HG02943 (cell line): ENCODE results near the gene TPGS2.
"Not testable (repeated sequence)": the region's sequence is repeated elsewhere in the genome, so short reads cannot be mapped to it uniquely, and the experiment has no call there.

Experiments used
- ATAC-seq: cut with Tn5 transposase; IDR thresholded peaks from one replicate; pipeline ENCODE4 v1.9.1; 2021; ENCODE audit warnings: mild to moderate bottlenecking, low read depth, moderate library complexity; ENCODE audit not compliant: unreplicated experiment

The TPGS2 gene, protein sequence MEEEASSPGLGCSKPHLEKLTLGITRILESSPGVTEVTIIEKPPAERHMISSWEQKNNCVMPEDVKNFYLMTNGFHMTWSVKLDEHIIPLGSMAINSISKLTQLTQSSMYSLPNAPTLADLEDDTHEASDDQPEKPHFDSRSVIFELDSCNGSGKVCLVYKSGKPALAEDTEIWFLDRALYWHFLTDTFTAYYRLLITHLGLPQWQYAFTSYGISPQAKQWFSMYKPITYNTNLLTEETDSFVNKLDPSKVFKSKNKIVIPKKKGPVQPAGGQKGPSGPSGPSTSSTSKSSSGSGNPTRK

DNA sequence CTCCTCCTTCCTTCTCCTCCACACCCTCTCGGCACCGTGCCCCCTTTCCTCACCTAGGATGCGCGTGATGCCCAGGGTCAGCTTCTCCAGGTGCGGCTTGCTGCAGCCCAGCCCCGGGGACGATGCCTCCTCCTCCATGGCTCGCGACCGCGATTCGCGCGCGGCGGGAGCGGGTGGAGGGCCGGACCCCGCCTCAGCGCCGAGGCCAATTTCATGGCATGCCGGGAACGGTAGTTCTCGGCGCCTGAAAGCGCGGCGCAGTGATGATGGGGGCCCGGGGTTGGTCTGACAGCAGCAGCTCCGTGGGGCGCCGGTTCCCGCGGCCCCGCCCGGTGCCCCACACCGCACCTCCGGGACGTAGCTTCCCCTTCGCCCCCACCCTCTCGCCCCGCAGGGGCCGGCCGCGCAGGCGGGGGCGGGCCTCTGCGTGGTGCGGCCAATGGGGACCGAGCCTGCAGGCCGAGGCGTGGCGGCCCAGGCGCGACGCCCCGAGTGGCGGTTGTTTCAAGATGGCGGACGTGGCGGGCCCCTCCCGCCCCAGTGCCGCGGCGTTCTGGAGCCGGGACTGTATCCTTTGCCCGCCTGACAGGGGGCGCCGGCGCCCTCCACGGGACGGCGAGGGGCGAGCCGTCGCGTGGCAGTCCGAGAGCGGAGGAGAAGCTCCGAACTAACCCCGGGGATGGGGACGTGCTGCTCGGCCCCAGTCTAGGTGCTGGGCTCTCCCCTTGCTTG, at the start of gene TPGS2, which contains the start of gene KIAA1328:
TSS of gene TPGS2 (minus strand) at position 373 of the 732 bp plus-strand sequence. CDS start at position 138, 235 bp downstream.
TSS of gene KIAA1328 (plus strand) at position 498 of the 732 bp plus-strand sequence. CDS start at position 510, 12 bp downstream.
- ATAC-seq, result peak; percentile 93

DNA sequence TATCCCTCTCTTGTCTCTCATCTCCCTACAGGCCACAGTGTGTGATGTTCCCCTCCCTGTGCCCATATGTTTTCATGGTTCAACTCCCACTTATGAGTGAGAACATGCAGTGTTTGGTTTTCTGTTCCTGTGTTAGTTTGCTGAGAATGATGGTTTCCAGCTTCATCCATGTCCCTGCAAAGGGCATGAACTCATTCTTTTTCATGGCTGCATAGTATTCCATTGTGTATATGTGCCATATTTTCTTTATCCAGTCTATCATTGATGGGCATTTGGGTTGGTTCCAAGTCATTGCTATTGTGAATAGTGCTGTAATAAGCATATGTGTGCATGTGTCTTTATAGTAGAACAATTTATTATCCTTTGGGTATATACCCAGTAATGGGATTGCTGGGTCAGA, 45.0 kb upstream of the TPGS2 start:
- ATAC-seq, result not testable (repeated sequence)

DNA sequence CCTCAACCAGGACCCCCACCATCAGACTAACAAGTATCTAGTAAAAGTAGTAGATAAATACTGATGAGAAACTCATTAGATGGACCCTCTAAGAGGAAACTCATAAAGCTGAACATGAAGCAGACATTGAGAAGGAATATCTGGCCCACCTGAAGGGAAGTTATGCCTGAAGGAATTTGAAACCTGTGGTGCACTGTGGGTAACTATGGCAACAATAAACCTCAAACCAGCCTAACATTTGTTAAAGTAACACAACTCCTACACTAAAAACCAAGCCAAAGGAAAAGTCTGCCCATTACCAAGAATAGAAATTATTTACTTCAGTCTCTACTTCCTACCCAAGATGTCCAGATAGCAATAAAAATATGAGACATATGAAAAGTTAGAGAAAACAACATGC, 43.5 kb upstream of the TPGS2 start:
- no peak for ATAC-seq

DNA sequence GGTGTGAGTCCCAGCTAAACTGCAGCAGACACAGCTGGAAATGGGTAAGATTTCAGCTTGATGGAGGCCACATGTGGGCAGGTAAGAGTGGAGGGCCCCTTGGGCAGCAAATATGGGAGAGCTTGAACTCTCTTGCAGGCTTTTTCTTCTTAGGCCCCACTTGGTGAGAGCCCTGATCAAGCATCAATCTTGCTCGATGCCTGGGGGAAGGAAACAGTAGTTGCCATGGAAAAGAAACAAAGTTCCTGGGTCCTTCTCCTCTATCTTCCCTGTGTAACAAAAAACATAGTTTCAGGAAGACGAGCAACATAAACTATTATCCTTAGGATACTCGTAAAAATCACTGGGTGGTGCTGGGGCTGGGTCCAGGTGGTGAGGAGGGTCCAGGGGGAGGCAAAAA, 43.0 kb upstream of the TPGS2 start:
- ATAC-seq, result no peak

DNA sequence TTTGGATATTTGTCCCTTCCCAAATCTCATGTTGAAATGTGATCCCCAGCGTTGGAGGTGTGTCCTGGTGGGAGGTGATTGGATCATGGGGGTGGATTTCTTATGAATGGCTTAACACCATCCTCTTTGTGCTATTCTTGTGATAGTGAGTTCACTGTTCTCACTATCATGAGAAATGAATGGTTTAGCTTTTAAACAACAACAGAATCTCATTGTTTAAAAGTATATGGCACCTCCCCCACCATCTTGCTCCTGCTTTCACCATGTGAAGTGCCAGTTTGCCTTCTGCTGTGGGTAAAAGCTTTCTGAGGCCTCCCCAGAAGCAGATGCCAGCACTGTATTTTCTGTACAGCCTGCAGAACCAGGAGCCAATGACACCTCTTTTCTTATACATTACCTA, 38.3 kb upstream of the TPGS2 start:
- ATAC-seq, result no peak

DNA sequence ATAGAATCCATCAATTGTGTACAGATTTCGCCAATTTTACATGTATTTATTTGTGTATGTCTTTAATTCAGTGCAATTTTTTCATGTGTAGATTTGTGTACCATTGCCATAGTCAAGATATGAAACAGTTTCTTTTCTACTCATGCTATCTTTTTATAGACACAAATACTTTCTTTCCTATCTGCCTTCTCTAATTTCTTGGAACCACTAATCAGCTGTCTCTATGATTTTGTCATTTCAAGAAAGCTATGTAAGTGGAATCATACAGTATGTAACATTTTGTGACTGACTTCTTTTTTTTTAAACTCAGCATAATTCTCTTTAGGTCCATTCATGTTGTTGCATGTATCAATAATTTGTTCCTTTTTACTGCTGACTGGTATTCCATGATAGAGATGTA, 33.4 kb upstream of the TPGS2 start:
- no peak for ATAC-seq

DNA sequence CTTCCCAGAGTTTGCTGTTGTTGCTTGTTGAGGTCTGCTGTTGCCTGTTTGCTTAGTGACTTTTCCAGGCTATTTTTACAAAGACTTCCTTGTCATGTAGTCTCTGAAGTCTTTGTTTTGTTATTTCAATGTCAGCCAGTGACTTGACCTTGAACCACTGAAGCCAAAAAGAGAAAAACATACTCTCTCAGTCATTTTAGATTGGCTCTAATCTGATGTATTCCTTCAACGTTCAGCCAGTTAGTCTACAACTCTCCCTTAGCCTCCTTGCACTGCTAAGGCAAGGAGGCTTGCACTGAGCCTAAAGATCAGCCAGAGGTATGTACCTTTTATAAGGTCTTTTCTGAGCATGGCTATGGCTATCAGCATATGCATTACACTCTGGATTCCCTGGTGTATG, 28.0 kb upstream of the TPGS2 start:
- no peak for ATAC-seq

DNA sequence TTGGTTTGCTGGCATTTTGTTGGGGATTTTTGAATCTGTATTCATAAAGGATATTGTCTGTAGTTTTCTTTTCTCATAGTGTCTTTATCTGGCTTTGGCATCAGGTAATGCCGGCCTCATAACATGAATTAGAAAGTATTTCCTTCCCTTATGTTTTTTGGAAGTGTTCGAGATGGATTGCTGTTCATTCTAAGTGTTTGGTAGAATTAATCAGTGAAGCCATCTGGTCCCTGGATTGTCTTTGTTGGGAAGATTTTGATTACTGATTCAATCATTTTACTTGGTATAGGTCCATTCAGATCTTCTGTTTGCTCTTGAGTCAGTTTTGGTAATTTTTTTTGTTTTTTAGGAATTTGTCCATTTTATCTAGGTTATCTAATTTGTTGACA, 22.4 kb upstream of the TPGS2 start:
- ATAC-seq, result no peak

DNA sequence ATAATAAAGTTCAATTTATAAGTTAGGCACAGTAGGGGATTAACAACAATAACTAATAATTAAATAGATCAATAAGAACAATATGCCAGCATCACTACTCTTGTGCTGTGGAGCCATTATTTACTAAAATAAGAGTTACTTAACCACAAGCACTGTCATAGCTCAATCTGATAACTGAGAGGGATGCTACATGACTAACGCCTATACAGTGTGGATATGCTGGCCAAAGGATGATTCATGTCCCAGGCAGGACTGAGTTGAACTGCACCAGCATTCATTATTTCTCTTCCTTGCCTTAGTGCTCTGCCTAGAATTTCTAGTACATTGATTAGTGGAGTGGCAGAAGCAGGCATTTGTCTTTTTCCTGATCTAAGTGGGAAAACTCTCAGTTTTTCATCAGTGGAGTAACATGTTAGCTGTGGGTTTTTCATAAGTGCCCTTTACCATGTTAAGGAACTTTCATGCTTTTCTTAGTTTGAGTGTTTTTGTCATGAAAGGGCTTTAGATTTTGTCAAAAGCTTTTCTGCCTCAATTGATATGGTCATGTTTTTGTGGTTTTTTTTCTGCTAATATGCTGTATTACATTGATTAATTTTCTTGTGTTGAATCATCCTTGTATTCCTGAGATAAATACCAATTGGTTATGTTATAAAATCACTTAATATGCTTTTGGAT, 21.9 kb upstream of the TPGS2 start:
- no peak for ATAC-seq

DNA sequence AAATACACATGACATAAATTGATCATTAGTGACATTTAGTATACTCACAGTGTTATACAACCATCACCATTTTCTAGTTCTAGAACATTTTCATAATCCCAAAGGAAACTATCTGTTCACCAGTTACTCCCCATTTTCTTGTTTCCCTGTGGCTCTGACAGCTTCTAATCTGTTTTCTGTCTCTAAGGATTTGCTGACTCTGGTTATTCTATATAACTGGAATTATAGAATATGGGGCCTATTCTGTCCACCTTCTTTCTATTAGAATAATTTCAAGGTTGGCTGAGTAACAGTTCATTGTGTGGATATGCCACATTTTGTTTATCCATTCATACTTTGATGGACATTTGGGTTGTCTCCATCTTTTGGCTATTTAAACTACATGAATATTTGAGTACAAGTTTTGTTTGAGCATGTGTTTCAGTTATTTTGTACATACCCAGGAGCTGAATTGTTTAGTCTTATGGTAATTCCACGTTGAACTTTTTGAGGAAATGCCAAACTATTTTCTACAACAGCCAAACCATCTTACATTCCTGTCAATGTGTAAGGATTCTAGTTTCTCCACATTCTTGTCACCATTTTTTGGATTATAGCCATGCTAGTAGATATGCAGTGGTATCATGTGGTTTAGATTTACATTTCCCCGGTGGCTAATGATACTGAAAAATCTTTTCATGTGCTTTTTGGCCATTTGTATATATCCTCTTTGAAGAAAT, 20.6 kb upstream of the TPGS2 start:
- ATAC-seq, result no peak

DNA sequence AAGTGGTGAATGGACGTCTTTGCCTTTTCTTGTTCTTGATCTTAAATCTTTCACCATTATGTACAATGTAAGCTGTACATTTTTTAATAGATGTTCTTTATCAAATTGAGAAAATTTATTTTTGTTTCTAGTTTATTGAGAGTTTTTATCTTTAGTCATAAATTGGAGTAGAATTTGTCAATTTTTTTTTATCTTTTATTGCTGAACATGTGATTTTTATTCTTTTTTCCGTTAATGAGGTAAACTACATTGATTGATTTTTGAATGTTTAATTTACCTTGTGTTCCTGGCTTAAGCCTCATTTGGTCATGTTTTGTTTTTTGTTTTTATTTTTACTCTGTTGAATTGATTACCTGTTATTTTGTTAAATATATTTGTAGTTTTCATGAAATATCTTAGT, 19.8 kb upstream of the TPGS2 start:
- ATAC-seq, result no peak

DNA sequence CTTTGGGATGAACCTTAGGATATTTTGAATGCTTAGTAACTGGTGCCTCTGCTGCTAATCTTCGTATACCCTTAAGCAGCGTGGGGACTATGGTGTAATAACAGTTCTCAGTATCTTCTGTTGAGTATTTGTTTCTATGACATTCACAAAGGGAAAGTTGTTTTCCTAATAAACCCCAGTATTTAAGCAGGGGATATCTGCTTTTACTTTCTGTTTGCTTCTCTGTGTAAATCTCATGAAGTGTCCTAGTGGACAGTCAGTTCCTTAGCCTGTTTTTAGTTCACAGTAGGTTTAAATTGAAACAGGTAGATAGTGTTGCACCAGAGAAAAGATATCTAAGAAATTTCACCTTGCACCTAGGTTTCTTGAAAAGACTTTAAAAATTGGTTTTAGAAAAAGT, 15.0 kb upstream of the TPGS2 start:
- no peak for ATAC-seq

DNA sequence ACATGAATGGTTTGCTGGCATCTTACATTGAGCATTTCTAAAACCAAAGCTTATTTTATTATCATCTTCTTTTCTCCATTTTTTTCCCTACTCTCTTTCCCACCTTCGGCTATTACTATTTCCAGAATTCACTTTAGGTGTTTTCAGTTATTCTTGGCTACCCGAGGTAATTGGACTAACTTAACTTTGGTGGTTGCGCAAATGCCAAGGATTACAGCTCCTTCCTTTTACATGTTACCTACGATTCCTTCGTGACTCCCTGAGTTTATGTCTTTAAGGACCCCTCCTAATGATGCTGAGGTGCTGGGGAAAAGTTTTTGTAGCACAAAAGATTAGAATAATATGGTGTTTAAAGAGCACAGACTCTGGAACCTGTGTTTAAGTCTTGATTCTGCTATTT, 14.4 kb upstream of the TPGS2 start:
- no peak for ATAC-seq

DNA sequence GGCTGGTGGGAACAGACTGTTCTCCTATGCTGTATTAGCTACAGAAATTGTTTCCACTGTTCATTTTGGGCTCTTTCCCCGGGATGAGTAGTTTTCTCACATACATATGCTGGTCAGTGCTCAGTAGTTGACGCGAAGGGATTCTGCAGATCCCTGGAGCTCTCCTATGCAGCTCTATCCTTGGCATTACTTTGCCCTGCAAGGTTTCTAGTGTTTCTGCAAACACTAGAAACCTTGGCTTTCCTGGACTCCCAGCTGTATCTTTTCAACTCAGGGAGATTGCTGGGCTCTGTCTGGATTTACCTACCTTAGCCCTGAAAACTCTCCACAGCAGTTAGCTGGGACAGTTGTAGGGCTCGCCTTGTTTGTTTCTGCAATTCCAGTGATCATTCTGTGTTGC, 11.0 kb upstream of the TPGS2 start:
- no peak for ATAC-seq

DNA sequence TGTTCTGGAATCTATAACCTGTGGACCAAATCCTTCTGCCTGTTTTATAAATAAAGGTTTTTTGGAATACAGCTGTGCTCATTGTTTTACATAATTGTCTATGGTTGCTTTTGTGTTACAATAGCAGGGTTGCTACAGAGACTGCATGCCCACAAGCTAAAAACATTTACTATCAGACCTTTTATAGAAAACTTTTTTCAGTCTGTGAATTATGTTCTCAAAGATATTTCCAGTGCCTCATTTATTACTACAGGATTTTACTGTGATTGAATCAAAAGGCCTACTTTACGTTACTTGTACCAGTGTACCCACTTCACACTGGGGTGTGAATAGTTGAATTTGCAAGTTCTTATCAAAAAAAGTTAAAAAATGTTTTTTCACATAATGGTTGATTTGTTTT, 7.1 kb upstream of the TPGS2 start:
- ATAC-seq, result no peak

DNA sequence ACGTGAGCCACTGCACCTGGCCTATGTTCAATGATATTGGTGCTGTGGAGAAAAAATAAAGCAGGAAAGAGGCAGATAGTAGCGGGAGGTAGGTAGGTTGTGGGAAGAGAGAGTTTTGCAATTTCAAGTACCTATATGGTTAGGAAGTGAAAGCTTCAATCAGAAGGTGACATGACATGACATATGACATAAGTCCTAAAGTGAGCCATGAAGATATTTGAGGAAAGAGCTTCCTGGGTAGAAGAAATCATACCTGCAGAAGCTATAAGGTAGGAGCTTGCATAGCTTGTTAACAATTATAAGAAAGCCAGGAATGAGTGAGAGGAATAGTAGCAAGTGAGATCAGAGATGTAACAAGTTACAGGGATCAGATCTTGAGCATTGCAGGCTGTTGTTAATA, 4.3 kb upstream of the TPGS2 start:
- no peak for ATAC-seq

DNA sequence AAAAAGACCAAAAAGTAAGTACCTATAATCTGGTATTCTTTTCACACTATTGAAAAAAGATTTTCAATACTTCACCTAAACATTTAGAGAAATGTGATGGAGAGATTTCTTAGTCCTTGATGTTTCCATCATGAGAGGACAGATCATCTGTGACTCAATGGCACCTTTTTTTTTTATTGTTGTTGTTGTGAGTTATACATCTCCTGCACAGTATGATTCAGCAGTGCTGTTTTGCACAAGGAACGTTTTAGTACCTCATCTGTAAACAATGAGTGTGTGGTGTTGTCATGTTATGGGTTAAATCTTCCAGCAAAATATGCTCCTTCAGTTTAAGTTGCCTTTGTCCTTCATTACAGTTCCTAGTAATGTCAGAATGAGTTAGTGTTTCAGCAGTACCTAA, 2.3 kb upstream of the TPGS2 start:
- no peak for ATAC-seq

DNA sequence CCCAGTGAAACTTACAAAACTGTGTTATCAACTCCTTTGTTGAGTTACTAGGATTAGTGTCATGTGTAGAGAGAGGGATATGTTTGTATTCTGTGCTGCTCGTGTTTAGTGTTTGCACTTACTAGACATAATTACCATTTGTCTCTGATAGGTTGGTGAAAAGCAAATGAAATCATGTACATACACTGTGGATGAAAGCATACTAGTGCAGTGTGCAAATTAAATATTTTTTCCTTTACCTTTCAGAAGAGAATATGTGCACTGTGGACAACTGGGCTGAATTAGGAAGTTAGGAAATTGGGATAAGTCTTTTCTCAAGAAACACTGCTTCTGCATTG, 1.3 kb upstream of the TPGS2 start:
- ATAC-seq, result no peak

DNA sequence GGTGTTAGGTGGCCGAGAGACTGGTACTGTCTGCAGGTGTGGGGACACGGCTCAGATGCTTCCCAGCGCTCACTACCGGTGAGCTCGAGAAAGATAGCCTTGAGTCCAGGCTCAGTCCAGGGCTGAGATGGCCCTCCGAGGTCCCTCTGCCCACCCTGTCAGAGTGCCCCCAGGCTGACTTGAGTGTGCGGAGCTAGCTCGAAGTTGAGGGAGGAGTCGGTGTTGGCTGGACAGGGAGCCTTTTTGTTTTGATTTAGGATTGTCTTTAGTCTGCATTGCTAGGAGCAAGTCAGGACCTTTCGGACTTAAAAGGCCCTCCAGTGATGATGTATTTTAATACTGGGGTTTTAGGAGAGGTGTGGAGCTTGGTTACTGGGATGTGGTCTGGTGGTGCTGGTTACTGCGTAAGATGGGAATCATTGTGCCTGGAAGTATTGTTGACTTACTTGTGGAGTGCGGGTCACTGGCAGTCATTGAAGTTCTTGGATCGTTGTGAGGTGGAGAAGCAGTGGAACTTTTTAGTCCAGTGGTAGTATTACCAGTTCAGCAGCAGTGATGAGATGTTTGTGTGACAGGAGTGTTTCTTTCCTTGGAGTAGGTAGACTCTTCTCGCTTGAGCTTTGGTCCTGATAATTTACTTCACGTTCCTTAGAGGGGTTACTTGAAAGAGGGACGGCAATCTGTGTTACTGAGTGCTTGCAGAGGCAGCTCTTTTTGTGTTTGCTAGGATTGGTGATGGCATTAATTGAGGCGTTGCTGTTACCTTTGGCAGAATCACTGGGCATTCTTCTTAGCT, 758 bp upstream of the TPGS2 start:
- ATAC-seq, result peak; percentile 1

DNA sequence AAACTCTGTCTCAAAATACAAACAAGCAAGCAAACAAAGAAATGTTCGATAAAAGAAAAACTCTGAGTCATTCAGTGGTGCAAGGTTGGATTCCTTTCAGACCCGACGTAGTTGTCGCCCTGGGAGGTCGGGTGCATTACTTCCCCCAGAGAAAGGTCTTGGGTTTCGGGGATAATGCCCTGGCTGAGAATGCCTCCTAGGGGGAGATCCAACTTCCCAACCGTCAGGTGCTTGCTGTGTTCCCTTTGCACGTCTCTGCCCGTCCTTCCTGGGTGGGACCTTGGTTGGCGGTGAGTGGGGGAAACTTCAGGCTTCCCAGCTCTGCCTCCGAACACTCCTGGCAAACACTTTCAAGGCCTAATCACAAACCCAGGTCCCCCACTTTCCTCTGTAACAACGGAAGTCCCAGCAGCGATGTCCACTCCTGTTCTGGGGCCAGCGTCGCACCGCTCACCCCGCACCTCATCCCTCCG, 609 bp downstream of the TPGS2 start:
- no peak for ATAC-seq
